Loucy (cell line): ENCODE results near the gene EEF1G.

Experiments used
- H2AFZ ChIP-seq: fragments of 200-600 bp; sonication (generic); 2 replicates; pipeline ENCODE4 v1.6.0; 2016; ENCODE audit warnings: antibody characterized with exemption, mild to moderate bottlenecking, low read length, moderate library complexity
- H3F3A ChIP-seq: fragments of 200-600 bp; 2 replicates; pipeline ENCODE4 v1.6.0; 2016; ENCODE audit warnings: antibody characterized with exemption, low read depth, mild to moderate bottlenecking
- H3K27me3 ChIP-seq: fragments of 200-600 bp; sonication (generic); 2 replicates; pipeline ENCODE4 v1.6.1; 2014; ENCODE audit warnings: low read length, mild to moderate bottlenecking; ENCODE audit not compliant: insufficient read depth, poor library complexity, severe bottlenecking
- H3K36me3 ChIP-seq: fragments of 200-600 bp; sonication (generic); 2 replicates; pipeline ENCODE4 v1.6.1; 2016; ENCODE audit warnings: low read length; ENCODE audit not compliant: insufficient read depth
- H3K4me1 ChIP-seq: fragments of 200-600 bp; sonication (generic); 2 replicates; pipeline ENCODE4 v1.5.1; 2014; ENCODE audit warnings: low read length, mild to moderate bottlenecking; ENCODE audit not compliant: insufficient read depth, poor library complexity, severe bottlenecking
- H3K4me2 ChIP-seq: fragments of 200-600 bp; sonication (generic); 2 replicates; pipeline ENCODE4 v1.6.0; 2014; ENCODE audit warnings: antibody characterized with exemption, low read length, low read depth, mild to moderate bottlenecking; ENCODE audit not compliant: poor library complexity, severe bottlenecking
- H3K4me3 ChIP-seq: fragments of 200-600 bp; sonication (generic); 2 replicates; pipeline ENCODE4 v1.5.1; 2014; ENCODE audit warnings: low read length, mild to moderate bottlenecking, mixed read lengths; ENCODE audit not compliant: poor library complexity, severe bottlenecking
- H3K79me2 ChIP-seq: fragments of 200-600 bp; sonication (generic); 2 replicates; pipeline ENCODE4 v1.6.1; 2014; ENCODE audit warnings: low read length; ENCODE audit not compliant: insufficient read depth
- H3K9ac ChIP-seq: fragments of 200-600 bp; sonication (generic); 2 replicates; pipeline ENCODE4 v1.6.0; 2014; ENCODE audit warnings: mild to moderate bottlenecking, low read depth, low read length, moderate library complexity; ENCODE audit not compliant: poor library complexity, severe bottlenecking
- H3K9me2 ChIP-seq: fragments of 200-600 bp; sonication (generic); replicated peaks from 2 replicates; pipeline ENCODE4 v1.6.1; 2016; ENCODE audit warnings: low read depth, low read length, mixed read lengths
- H3K9me3 ChIP-seq: fragments of 200-600 bp; sonication (generic); 2 replicates; pipeline ENCODE4 v1.6.1; 2014; ENCODE audit warnings: mild to moderate bottlenecking, antibody characterized with exemption, low read length, low read depth; ENCODE audit not compliant: insufficient read depth
- H4K20me1 ChIP-seq: fragments of 200-600 bp; sonication (generic); 2 replicates; pipeline ENCODE4 v1.6.0; 2014; ENCODE audit warnings: antibody characterized with exemption, low read length, mild to moderate bottlenecking; ENCODE audit not compliant: insufficient read depth, poor library complexity, severe bottlenecking
- CTCF ChIP-seq: fragments of 200-600 bp; sonication (generic); conservative IDR thresholded peaks from 2 replicates; pipeline ENCODE4 v1.5.1; 2014; ENCODE audit warnings: mild to moderate bottlenecking, antibody characterized with exemption, low read length
- EZH2phosphoT487 ChIP-seq: fragments of 200-600 bp; IDR thresholded peaks from 2 replicates; pipeline ENCODE4 v1.6.1; 2018; ENCODE audit warnings: antibody characterized with exemption, mild to moderate bottlenecking, moderate library complexity, borderline replicate concordance

Gene EEF1G

GRCh38 chr11:62546244-62546928 lies 27.3 kb downstream of the EEF1G start, which contains the start of gene AHNAK:
TSS of gene AHNAK (minus strand) at chr11:62546806. CDS start at chr11:62536098, 10,708 bp downstream.
- Histone ChIP-seq H3K36me3 (no peaks in the 10 kb centered on the region), H3F3A (no peaks in the 10 kb centered on the region), H3K27me3 (no peaks in the 10 kb centered on the region), H3K79me2 (peaks cover 17% of the 10 kb centered on the region; the same call in 1 of the 2 replicates), H3K4me1 (peaks cover 44% of the 10 kb centered on the region), H3K9me2 (no peaks in the 10 kb centered on the region), H3K9ac (peak within 1 kb of the TSS; percentile 75), H3K4me3 (peak within 1 kb of the TSS; percentile 80), H3K9me3 (no peaks in the 10 kb centered on the region), H3K4me2 (peak within 1 kb of the TSS; percentile 77), H4K20me1 (no peaks in the 10 kb centered on the region), H2AFZ (peak within 1 kb of the TSS; percentile 83)
- TF ChIP-seq EZH2phosphoT487 (no peak), CTCF (no peak)

- Histone ChIP-seq H3K4me1 (peaks cover 41% of the 10 kb centered on the region), H3K4me3 (peak overlapping the region; percentile 80), H3K4me2 (peak overlapping the region; percentile 77), H3K36me3 (no peaks in the 10 kb centered on the region), H2AFZ (peak overlapping the region; percentile 83), H3K27me3 (no peaks in the 10 kb centered on the region), H3K9me3 (no peaks in the 10 kb centered on the region), H3F3A (no peaks in the 10 kb centered on the region), H3K9me2 (no peaks in the 10 kb centered on the region), H3K79me2 (peaks cover 20% of the 10 kb centered on the region; the same call in 1 of the 2 replicates), H4K20me1 (no peaks in the 10 kb centered on the region), H3K9ac (peak overlapping the region; percentile 75)
- no peak for TF ChIP-seq EZH2phosphoT487
- peak; percentile 25 for TF ChIP-seq CTCF
Observed at GRCh38 chr11:62545437-62546243, 28.1 kb downstream of the EEF1G start.

- H3K9me3 ChIP-seq: no peaks in the 10 kb centered on the region
- H2AFZ ChIP-seq: no peak overlapping the region
- peak overlapping the region; percentile 77 for H3K4me2 ChIP-seq
- H3K9me2 ChIP-seq: no peaks in the 10 kb centered on the region
- H4K20me1 ChIP-seq: no peaks in the 10 kb centered on the region
- H3F3A ChIP-seq: no peaks in the 10 kb centered on the region
- no peaks in the 10 kb centered on the region for H3K36me3 ChIP-seq
- TF ChIP-seq EZH2phosphoT487 (no peak), CTCF (no peak)
- H3K4me3 ChIP-seq: peak overlapping the region; percentile 80
- H3K27me3 ChIP-seq: no peaks in the 10 kb centered on the region
- peak overlapping the region; percentile 75 for H3K9ac ChIP-seq
- H3K4me1 ChIP-seq: peaks cover 45% of the 10 kb centered on the region
- peaks cover 20% of the 10 kb centered on the region; the same call in 1 of the 2 replicates for H3K79me2 ChIP-seq
Observed at GRCh38 chr11:62544581-62545436, 28.9 kb downstream of the EEF1G start.
